Effector CD8-positive, alpha-beta T cell (primary cell): Measurements from ENCODE around the gene FRYL.

Source experiments
- DNase-seq: peaks from one replicate; lab custom pipeline; 2025; lab: John Stamatoyannopoulos, UW

The FRYL gene

DNA sequence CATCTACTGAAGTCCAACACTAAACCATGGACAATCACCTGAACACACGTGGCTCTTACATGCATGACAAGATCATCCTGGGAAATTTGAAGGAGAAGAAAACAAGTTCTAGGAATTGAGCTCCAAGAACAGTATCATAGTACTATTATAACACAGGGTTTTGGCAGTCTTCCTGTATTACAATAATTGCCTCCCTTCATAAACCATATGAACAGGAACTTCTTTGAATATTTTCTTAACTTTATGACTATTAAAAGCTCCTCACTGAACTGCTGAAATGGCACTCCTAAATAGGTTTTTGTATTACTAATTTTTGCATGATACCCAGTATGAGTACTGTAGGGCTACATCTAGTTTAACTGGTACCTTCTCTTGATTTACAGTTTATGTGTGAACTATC is 160.0 kb downstream of the FRYL start:
- DNase-seq, result no peak

DNA sequence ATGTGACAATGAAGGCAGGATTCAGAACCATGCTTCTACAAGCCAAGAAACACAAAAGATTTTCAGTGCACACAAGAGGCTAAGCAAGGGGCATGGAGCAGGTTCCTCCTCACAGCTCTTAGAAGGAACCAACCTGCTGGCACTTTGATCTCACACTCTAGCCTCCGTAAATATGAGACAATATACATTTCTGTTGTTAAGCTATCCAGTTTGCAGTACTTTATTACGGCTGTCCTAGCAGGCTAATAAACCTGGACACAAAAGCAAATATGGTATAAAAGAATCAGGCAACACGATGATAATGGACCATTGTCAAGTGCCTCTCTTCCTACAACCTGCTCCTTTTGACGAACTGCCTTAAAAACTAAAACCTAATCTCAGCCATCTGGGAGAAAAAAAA is 175.6 kb downstream of the FRYL start:
- no peak for DNase-seq

DNA sequence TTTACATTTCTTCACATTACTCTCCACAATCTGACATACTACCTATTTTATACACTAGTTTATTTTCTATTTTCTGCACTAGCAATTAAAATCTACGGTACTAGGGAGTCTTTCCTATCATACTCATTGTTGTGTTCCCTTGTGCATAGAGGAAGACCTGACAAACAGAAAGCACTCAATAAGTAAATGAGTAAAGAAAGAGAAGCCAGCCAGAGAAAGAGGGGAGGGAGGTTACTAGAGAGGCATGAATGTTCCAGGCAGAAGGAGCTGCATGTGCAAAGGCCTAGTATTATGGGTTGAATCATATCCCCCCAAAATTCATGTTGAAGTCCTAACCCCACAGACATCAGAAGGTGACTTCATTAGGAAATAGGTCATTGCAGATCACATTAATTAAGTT is 176.0 kb downstream of the FRYL start:
- DNase-seq, result no peak

DNA sequence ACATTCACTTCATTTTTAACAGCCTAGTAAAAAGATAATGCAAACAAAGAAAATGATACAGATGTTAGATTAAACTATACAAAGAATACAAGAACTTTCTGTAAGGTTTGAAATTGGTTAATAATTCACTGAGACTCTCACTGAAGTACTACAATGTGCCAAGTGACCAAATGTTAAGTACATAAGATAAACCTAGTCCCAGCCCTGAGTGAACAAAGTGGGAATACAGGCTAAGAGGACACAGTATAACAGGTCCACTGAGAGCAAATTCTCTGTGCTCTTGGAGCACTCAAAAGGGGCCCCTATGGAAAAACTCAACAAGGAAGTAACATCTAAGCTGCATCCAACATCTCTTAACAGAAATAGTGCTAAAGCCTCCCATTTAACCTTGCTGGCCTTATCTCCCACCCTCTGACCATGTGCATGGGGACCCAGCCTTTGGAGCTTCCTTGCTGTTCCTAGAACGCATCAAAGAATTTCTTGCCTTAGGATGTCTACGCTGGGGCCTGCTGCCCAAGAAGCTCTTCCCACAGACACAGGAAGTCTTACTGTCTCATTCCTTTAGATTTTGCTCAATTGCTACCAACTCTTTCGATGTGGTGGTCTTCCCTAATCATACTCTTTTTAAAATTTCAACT is 176.6 kb downstream of the FRYL start:
- no peak for DNase-seq

DNA sequence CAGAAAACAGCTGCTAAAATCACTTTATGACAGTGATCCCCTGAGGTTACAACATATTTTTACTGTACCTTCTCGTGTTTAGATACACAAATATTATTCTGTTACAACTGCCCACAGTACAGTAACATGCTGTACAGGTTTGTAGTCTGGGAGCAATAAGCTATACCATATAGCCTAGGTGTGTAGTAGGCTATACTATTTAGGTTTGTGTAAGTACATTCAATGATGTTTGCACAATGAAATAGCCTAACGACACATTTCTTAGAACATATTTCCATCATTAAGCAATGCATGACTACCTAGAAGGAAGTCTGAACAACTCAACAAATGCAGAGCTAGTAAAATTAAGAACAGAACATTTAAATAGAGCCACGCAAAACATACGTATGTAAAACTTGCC is 177.3 kb downstream of the FRYL start:
- DNase-seq, result no peak

DNA sequence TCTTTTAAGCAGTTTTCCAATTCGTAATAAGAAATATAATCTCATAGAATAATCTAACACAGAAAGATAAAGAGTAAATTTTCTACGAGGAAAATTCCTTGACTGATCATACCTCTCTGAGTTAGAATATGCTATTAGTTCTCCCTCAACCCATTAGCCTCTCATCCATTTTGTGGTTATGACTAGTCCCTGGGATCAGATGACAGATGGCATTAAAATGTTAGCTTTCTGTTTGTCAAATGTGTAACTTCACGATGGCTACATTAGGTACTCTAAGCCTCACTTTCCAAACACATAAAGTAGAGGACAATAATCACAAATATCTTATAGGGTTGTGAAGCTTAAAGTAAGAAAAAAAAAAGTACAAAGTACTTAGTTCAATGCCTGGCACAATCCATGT is 177.9 kb downstream of the FRYL start:
- DNase-seq, result no peak

DNA sequence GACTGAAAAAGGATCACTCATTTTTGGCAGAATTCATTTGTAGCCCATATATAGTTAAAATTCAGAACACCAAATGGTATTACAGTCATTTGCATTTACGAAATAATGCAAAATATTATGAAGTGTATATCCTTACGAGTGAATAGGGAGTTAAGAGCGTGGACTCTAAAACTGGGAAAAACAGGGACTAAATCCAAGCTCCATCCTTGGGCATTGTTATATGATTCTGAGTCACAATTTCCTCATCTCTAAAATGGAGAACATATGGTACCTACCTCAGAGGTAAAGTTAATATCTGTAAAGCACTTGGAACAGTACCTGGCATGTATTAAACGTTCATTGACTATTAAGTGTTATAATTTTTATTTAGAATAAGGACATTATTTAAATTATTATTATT is 183.7 kb downstream of the FRYL start:
- no peak for DNase-seq

DNA sequence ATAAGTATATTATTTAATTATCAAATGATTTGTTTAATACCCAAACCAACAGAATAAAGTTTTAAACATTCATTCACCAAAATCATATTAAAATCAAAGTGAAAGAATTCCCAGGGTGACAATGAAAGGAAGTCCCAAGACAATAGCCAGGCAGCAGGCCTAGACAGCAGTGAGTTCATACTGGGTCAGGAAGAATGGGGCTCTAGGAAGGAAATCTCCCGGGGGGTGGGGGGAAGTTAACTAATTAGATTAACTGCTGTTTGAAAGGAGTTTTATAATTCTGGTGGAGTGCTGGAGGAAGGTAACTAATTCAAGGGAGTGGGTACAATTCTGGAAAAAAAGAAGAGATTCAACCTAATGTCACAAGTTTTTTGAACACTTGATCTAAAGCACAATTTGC is 185.9 kb downstream of the FRYL start:
- DNase-seq, result no peak

DNA sequence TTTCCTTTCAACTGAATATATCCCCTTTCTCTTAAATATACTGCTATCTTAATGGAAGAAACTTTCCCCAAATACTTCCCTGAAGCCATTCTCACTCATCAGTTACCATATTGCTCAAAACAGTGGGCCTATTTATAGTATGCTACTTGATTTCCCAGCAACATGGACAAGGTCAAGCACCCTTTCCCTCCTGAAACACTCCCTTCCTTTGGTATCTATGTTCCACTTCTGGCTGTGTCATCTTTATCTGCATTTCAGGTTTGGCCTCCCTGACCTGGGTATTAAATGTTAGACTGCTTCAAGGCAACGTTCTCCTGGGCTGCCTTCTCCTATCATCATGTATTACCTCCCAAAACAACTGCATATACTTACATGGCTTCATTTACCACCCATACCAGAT is 188.7 kb downstream of the FRYL start:
- no peak for DNase-seq

DNA sequence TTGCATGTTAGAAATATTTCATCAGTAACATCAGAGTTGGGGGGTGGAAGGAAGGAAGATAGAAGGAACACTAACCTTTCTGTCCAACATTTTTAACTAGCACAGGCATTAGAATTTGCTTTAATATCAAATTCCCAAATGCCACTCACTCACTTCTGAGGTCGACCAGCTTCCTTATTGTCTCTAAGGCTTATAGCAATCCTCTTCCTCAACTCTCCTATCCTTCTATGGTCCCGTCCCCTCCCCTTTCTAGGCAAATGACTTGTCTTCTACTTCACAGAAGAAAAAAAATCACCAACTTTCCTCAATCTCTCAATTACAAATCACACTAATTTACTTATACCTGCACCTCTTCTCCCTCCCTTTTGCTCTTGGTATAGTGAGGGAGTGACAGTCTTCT is 189.2 kb downstream of the FRYL start:
- no peak for DNase-seq

DNA sequence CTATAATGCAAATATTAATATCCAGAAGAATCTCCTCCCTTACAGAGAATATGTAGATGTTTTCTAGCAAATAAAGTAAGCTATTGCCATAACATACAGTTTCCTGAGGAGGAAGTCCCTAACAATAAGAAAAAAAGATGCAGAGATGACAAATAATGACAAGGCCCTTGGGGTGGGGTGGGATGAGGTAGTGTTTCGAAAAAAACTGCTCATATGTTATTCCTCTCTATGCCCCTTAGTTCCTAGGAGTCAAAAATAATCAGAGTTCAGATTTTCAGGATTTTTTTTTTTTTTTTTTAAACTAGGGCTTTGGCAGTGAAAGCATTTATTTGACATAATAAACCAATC is 191.0 kb downstream of the FRYL start:
- DNase-seq, result no peak

DNA sequence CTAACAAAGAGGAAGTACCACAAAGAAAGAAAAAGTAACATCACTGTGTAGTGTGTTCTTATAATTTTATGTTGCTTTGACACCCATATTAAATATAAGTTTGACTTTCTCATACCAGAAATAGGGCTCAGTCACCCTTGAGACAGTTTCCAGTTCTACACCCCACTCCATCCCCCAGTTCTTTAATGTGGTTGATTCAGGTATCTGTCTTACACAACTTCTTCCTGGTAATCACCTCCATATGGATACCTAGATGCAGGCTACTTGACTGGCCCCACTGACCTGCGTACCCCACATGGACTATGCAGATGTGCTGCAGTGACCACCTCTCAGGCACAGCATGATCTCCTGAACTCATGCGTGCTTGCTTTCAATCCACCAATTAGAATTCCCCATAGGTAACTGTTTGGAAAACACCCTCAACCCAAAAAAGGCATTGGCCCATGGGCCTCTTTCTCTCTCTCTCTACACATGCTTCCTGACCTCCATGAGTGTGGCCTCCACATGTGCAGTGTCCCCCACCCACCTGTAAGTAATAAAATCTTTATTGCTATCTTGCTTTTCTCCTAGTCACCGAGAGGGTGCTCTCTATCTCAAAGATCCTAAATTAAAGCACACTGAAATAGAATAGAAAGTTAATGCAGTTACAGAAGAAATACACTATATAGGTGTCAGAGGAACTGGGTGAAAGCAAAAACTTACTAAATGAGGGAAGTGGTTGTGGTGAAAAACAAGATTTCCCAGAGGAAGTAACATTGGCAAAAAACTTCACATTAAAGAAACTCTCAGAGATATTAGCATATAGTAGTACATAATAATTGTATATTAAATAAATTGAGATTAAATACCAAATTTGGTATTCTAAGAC is 191.6 kb downstream of the FRYL start:
- DNase-seq, result no peak

DNA sequence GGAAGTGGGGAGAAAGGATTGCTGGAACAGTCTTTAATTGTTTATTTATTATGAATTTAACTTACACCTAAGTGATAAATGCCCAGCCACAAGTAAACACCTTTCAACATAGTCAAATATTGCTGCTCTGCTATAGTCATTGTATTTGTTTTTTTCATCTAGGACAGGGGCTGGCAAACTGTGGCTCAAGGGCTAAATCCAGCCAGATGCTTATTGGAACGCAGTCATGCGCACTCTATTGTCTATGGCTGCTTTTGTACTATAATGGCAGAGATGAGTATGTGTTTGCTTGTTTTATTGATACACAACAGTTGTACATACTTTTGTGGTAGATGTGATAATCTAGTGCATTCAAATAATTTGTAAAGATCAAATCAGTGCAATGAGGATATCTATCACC is 194.7 kb downstream of the FRYL start:
- no peak for DNase-seq

DNA sequence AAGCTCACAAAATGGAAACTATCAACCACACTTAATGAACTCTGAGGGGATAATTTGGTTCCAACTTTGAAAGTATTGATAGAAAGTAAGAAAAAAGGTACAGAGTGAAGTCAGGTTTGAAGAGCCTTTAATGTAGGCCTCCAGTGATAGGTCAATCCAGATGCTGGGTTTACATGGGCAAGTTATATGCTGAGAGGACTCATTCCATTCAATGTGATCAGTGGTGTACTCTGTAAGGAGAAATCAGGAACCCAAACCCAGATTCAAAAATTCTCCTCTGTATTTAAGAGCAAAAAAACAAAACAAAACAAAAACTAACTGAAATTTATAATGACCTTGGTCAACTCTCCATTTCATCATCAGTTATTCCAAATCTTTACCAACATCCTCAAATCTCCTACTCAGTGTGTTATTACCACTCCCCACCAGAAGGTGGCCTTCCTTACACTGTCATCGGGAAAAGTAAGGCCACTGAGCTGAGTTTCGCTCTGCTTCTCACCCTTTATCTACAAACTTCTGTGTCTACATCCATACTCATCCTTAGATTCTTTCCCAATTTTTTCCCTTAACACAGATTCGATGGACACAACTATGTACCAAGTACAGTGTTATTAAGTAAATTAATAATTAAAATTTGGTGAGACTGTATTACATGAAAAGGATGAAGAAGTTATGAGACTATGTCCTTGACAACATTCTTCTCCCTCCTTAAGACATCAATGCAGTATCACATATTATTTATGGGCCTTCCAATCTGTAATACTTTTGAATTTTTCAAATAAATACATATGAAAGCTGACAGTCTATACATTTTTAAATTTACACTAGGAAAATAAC is 201.7 kb downstream of the FRYL start:
- DNase-seq, result peak; percentile 24

DNA sequence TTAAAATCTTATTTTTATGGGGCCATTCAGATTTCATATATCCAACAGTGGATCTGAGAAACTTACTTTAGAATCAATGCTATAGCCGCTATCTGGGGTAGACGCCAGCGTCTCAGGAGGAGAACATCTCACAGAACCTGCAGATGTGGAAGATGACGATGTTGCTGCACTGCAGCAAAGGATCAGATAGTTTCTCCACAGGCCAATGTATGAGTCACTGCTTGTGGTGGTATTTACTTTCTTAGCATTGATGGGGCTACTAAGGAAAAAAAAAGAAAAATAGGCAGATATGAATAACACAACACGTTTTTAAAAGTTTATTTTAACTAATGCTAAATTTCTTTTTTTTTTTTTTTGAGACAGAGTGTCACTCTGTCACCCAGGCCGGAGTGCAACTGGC is 204.1 kb downstream of the FRYL start:
- no peak for DNase-seq

DNA sequence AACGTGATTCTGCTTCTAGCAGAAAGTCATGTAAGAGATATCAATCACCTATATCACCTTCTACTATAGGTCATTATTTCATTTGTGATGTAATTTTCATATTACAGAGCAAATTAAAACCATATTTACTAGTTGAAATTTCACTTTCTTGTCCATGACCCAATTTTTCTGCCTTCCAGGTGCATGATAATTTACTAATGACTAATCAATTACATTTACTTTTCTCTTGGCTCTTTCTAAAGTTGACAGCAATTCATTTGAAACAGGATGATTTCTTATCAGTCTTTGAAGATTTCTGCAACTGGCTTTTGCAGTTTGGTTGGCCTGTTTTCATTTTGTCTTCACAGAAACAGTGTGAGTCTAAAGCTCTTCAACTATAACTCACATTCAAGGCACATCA is 208.6 kb downstream of the FRYL start:
- no peak for DNase-seq

DNA sequence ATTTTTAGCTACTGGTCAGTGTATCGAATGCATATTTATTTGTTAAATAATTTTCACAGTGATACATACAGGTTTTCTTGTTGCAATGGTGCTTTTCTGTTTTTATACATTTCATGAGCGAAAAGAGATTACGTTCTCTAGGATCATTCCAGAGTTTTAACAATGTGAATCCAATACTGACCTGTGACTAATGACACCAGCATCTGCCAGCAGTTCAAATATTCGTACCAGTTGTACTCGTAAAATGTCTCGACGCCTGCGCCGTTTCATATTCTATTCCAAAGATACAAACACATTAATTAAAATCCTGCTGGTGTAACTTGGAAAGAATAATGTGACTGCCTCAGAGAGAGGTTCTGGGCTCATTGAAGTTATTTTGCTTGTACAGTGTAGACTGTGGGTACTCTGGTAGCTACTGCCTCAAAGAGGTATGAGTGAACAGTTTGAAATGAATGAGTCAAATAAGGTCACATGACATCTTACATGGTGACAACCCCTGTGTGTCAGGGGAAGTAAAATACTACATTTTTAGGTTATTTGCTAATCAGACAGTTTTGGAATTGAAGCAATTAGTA is 209.3 kb downstream of the FRYL start:
- no peak for DNase-seq

DNA sequence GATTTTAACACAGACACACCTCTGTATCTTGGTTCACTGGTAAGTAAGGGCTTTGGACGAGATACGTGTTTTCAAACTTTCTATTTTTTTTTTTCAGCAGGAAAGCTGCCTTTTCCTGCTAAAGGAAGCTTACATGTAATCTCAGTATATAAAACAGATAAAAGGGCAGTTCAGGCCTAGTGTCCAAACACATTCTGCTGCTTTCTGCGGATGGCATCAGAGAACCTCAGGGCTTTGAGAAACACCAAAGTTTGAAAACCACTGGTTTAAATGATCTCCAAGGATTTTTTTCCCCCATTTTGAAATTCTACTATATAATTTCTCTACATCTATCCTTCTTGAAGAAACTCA is 214.1 kb downstream of the FRYL start:
- no peak for DNase-seq

DNA sequence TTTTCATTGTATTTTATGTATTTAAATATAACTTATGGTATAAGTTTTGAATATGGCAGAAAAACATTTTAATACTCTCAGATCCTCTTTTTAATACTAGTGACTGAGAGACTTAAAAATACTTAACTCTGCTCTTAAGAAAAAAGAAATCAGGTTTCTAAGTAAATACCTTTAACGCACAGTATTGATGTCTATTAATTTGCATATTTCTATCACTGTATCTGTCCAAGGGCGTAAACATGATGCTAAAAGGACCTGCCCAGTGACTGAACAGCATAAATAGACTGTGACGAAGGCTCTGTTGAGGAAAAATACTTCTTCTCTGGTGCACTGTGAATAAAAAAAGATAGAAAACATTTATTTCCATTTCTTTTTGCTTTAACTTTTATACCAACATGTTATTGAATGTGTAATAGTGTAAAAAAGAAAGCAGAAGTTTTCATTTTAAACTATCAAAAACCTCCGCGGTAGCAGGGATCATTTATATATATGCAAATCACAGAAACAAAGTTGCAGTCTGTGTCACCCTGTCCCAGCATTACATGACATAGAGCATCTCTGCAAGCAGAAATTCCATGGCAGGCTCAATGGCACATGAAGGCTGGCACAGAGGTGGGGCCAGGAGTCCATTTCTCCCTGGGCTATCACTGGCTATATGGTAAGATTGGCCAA is 214.6 kb downstream of the FRYL start:
- DNase-seq, result no peak

DNA sequence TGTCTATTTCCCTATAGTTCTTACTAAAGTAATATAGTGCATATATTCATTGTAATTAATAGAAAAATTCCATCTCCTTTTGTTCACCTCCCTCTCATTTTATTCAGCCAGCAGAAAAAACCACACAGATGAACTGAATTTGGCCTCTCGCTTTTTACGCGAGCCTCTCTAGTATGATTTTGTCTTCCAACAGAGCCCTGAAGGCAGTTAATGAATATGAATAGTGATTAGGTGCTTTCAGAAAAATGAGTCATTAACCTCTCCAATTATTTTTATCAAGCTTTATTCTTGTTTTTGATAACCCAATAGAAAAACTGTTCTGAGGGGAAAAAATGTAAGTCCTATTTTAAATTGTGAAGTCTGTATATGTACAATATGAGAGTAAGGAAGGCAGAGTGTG is 215.9 kb downstream of the FRYL start:
- DNase-seq, result no peak

DNA sequence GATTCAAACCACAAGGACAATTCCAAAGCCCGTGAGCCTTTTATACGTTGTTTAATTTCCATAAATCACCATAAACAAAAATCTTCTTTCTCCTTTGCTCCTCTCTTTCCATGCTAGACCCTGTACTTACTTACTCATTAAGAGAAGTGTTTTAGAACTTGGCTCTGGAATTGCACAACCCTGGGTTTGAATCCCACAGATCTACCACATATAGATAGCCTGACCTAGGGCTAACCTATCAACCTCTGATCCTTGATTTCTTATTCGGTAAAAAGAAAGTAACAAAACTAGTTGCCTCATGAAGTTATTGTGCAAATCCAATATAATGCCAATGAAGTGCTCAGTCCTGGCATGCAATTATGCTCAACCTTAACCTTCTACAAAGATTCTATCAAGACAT is 221.3 kb downstream of the FRYL start:
- DNase-seq, result no peak

DNA sequence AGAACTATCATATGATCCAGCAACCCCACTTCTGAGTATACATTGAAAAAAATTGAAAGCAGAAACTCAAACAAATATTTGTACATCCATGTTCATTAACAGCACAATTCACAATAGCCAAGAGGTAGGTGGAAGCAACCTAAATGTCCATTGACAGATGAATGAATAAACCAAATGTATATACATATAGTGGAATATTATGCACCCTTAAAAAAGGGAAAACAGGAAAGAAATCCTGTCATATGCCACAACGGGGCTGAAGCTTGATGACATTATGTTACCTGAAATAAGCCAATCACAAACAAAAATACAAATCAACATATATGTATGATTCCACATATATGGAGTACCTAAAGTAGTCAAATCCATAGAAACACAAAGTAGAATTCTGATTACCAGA is 222.1 kb downstream of the FRYL start:
- DNase-seq, result no peak
